K562 (cell line): ENCODE measurements around the gene TNF.

Experiments
- CEBPB ChIP-seq: fragments of 450-650 bp; IDR thresholded peaks from 2 replicates; pipeline ENCODE4 v1.6.1; 2016; ENCODE audit warnings: missing genetic modification characterization, missing compliant biosample characterization
- ELF4 ChIP-seq: fragments of 450-650 bp; formaldehyde crosslinking; IDR thresholded peaks from 2 replicates; pipeline ENCODE4 v1.4.0; 2022; ENCODE audit warnings: missing genetic modification characterization
- EP300 ChIP-seq: IDR thresholded peaks from 2 replicates; pipeline ENCODE4 v1.6.1; 2012; ENCODE audit warnings: low read length, improper control_type of control experiment
- GATA2 ChIP-seq: sonication (generic); formaldehyde crosslinking; IDR thresholded peaks from 2 replicates; pipeline ENCODE4 v1.4.0; 2020; ENCODE audit warnings: mild to moderate bottlenecking, missing genetic modification reagents
- POLR2AphosphoS5 ChIP-seq: IDR thresholded peaks from 2 replicates; pipeline ENCODE4 v1.6.1; 2011; ENCODE audit warnings: mild to moderate bottlenecking, low read depth, low read length, moderate library complexity; ENCODE audit not compliant: control insufficient read depth, insufficient read depth
- POU5F1 ChIP-seq: fragments of 150-350 bp; IDR thresholded peaks from 2 replicates; pipeline ENCODE4 v1.6.1; 2014; ENCODE audit warnings: borderline replicate concordance, low read length, low read depth, mild to moderate bottlenecking; ENCODE audit not compliant: partially characterized antibody
- REST ChIP-seq, 2 experiments: fragments of 450-650 bp; formaldehyde crosslinking in 1 of 2; IDR thresholded peaks; 2 replicates each; pipeline versions ENCODE4 v1.4.0 to v1.6.1; 2014 to 2020; ENCODE audit warnings: mild to moderate bottlenecking in 2 of 2, borderline replicate concordance in 1 of 2, low read depth in 1 of 2
- SNAPC5 ChIP-seq: fragments of 250-450 bp; sonication (Bioruptor Pico); IDR thresholded peaks from 2 replicates; pipeline ENCODE4 v1.8.0; 2021; ENCODE audit warnings: moderate library complexity, mild to moderate bottlenecking, inconsistent platforms

- TF ChIP-seq EP300 (no peak), POLR2AphosphoS5 (no peak), POU5F1 (no peak), REST (IDR thresholded peaks at IDR 0.05; ENCODE audit: borderline replicate concordance) (no peak), REST (CRISPR knock-in tag; IDR thresholded peaks at IDR 0.05; ENCODE audit: low read depth) (no peak), CEBPB (tag) (no peak), GATA2 (CRISPR knock-in tag) (no peak), SNAPC5 (CRISPR knock-in tag) (no peak), ELF4 (CRISPR knock-in tag) (no peak)
Observed at GRCh38 chr6:31579119-31579505, 3.7 kb downstream of the TNF start.
